HepG2 (cell line): Measurements from ENCODE around the gene DPM1. TPM values are rescaled to one million over a fixed set of nuclear protein-coding genes. Genes with fewer than 3 reads are reported as not detected.

Experiments
- CBX5 ChIP-seq: sonication (generic); formaldehyde crosslinking; IDR thresholded peaks from 2 replicates; pipeline ENCODE4 v1.4.0; 2020; ENCODE audit warnings: missing genetic modification reagents, borderline replicate concordance
- HDAC1 ChIP-seq: sonication (generic); formaldehyde crosslinking; IDR thresholded peaks from 2 replicates; pipeline ENCODE4 v1.5.1; 2020; ENCODE audit warnings: mild to moderate bottlenecking, missing genetic modification reagents
- KDM5B ChIP-seq: sonication (generic); formaldehyde crosslinking; IDR thresholded peaks from 2 replicates; pipeline ENCODE4 v1.4.0; 2020; ENCODE audit warnings: missing genetic modification reagents, mild to moderate bottlenecking, borderline replicate concordance
- MEIS2 ChIP-seq: sonication (generic); formaldehyde crosslinking; IDR thresholded peaks from 2 replicates; pipeline ENCODE4 v1.9.0; 2021; ENCODE audit warnings: mild to moderate bottlenecking, missing genetic modification reagents
- MIER2 ChIP-seq: IDR thresholded peaks from 2 replicates; pipeline ENCODE4 v1.6.1; 2016; ENCODE audit warnings: missing biosample characterization, missing genetic modification reagents
- MTA1 ChIP-seq: sonication (generic); formaldehyde crosslinking; IDR thresholded peaks from 2 replicates; pipeline ENCODE4 v1.4.0; 2020; ENCODE audit warnings: missing genetic modification reagents, mild to moderate bottlenecking, borderline replicate concordance
- PAWR ChIP-seq: sonication (generic); formaldehyde crosslinking; IDR thresholded peaks from 2 replicates; pipeline ENCODE4 v1.4.0; 2020; ENCODE audit warnings: missing genetic modification reagents, mild to moderate bottlenecking, borderline replicate concordance
- RBAK ChIP-seq: sonication (generic); formaldehyde crosslinking; IDR thresholded peaks from 2 replicates; pipeline ENCODE4 v1.5.1; 2020; ENCODE audit warnings: mild to moderate bottlenecking, missing genetic modification reagents
- SCMH1 ChIP-seq: sonication (generic); formaldehyde crosslinking; IDR thresholded peaks from 2 replicates; pipeline ENCODE4 v1.9.0; 2021; ENCODE audit warnings: missing genetic modification reagents, mild to moderate bottlenecking, borderline replicate concordance
- SRY ChIP-seq: sonication (generic); formaldehyde crosslinking; IDR thresholded peaks from 2 replicates; pipeline ENCODE4 v1.8.0; 2022; ENCODE audit warnings: mild to moderate bottlenecking, missing genetic modification reagents
- TAF15 ChIP-seq: fragments of 200-400 bp; formaldehyde crosslinking; IDR thresholded peaks from one replicate; pipeline ENCODE4 v1.6.1; 2018; ENCODE audit warnings: mild to moderate bottlenecking, low read depth, low read length; ENCODE audit not compliant: poor library complexity, severe bottlenecking
- ZNF24 ChIP-seq: fragments of 450-650 bp; IDR thresholded peaks from 2 replicates; pipeline ENCODE4 v1.6.1; 2017; ENCODE audit warnings: antibody characterized with exemption, mild to moderate bottlenecking
- ZNF605 ChIP-seq: sonication (generic); formaldehyde crosslinking; IDR thresholded peaks from 2 replicates; pipeline ENCODE4 v1.8.0; 2022; ENCODE audit warnings: mild to moderate bottlenecking, missing genetic modification reagents
- ZNF782 ChIP-seq: sonication (generic); formaldehyde crosslinking; IDR thresholded peaks from 2 replicates; pipeline ENCODE4 v1.4.0; 2020; ENCODE audit warnings: missing genetic modification reagents, mild to moderate bottlenecking, borderline replicate concordance
- polyA plus RNA-seq, 8 experiments: library from polyadenylated mRNA; depleted of rRNA in 3 of 8; stranded (reverse) in 7 of 8; unstranded in 1 of 8; fragments of >200 nt; fragmentation: Illumina TruSeq in 4 of 8; extraction: Trizol in 4 of 8; gene quantifications; 2 replicates each; pipeline versions ENCODE4 v1.2.1 to v1.2.3, GENCODE V29; 2011 to 2016; ENCODE audit warnings: low read depth in 4 of 8, missing spikeins in 1 of 8, mixed read lengths in 1 of 8; ENCODE audit not compliant: insufficient read depth in 1 of 8
- total RNA-seq, 5 experiments: library from RNA; depleted of rRNA; stranded (reverse); fragments of >200 nt; fragmentation: Illumina TruSeq; extraction: Trizol; gene quantifications; 2 replicates each; pipeline ENCODE4 v1.2.3, GENCODE V29; 2016; ENCODE audit warnings: low read depth in 1 of 5
- TF ChIP-seq, protein P1 (sequence below): sonication (generic); formaldehyde crosslinking; IDR thresholded peaks from 2 replicates; pipeline ENCODE4 v1.4.0; 2020; ENCODE audit warnings: missing genetic modification reagents
- TF ChIP-seq, protein P2 (sequence below): sonication (generic); formaldehyde crosslinking; conservative IDR thresholded peaks from 2 replicates; pipeline ENCODE4 v1.5.0; 2020; ENCODE audit warnings: missing genetic modification reagents
- TF ChIP-seq, protein P3 (sequence below): sonication (generic); formaldehyde crosslinking; IDR thresholded peaks from 2 replicates; pipeline ENCODE4 v1.5.0; 2020; ENCODE audit warnings: mild to moderate bottlenecking, missing genetic modification reagents
- TF ChIP-seq, protein P4 (sequence below): sonication (generic); formaldehyde crosslinking; IDR thresholded peaks from 2 replicates; pipeline ENCODE4 v1.5.0; 2020; ENCODE audit warnings: mild to moderate bottlenecking, missing genetic modification reagents
- TF ChIP-seq, protein P5 (sequence below): sonication (generic); formaldehyde crosslinking; IDR thresholded peaks from 2 replicates; pipeline ENCODE4 v1.4.0; 2020; ENCODE audit warnings: mild to moderate bottlenecking, missing genetic modification reagents

The DPM1 gene
- total and polyA plus RNA-seq, 2 of the 13 experiments (the other 11 are each of a cell fraction or from before 2014, with no cell fraction given): 83.2 to 161 TPM

DNA sequence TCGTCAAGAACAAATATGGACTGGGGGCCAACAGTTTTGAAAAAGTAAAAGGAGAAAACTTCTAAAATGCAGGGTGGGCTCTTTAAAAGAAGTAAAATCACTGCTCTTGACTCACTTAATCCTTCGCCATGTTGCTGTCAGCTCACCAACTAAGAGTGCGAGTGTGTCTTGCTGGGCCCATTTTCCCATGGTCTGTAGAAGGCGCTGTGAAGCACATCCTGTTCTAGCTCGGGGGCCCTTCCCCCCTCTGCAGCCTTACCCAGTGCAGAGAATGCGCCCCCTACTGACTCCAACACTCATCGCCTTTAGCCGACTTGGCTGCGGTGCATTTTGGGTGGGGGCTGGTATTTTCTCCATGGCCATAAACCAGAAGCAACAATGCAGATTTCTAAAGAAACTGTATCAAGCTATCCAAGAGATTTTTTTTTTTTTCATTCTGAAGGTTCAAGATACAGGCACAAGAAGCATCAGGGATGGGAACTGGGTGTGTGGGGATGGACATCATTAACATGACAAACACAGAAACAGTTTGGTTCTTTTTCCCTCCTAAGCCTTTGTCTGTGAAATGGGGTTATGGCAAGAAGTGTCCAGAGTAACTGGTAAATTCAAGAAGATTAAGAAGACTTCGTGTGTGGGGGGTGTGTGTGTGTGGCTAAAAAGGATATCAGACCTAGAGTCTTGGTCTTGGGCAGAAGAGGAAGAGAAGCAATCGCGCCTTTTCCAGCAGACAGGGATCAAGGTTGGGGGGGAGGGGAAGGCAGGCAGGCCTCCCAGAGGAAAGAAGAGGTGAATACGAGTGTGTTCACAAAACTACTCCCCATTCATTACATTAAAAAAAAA, 28.8 kb downstream of the DPM1 start (continued):
- TF ChIP-seq, protein P1, sequence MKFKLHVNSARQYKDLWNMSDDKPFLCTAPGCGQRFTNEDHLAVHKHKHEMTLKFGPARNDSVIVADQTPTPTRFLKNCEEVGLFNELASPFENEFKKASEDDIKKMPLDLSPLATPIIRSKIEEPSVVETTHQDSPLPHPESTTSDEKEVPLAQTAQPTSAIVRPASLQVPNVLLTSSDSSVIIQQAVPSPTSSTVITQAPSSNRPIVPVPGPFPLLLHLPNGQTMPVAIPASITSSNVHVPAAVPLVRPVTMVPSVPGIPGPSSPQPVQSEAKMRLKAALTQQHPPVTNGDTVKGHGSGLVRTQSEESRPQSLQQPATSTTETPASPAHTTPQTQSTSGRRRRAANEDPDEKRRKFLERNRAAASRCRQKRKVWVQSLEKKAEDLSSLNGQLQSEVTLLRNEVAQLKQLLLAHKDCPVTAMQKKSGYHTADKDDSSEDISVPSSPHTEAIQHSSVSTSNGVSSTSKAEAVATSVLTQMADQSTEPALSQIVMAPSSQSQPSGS (CRISPR knock-in tag): peak; percentile 89
- TF ChIP-seq, protein P2, sequence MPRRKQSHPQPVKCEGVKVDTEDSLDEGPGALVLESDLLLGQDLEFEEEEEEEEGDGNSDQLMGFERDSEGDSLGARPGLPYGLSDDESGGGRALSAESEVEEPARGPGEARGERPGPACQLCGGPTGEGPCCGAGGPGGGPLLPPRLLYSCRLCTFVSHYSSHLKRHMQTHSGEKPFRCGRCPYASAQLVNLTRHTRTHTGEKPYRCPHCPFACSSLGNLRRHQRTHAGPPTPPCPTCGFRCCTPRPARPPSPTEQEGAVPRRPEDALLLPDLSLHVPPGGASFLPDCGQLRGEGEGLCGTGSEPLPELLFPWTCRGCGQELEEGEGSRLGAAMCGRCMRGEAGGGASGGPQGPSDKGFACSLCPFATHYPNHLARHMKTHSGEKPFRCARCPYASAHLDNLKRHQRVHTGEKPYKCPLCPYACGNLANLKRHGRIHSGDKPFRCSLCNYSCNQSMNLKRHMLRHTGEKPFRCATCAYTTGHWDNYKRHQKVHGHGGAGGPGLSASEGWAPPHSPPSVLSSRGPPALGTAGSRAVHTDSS (CRISPR knock-in tag): no peak
- TF ChIP-seq PAWR (CRISPR knock-in tag) (0 out of 2 replicates have a peak, but pooled peaks have one; percentile 41), HDAC1 (CRISPR knock-in tag) (peak; percentile 73; the same call in 1 of the 2 replicates), SCMH1 (no peak), MIER2 (CRISPR knock-in tag) (peak; percentile 89), MTA1 (peak; percentile 76; the same call in 1 of the 2 replicates), ZNF24 (peak; percentile 78), MEIS2 (CRISPR knock-in tag) (peak; percentile 76; the same call in 1 of the 2 replicates), KDM5B (CRISPR knock-in tag) (peak; percentile 74; the same call in 1 of the 2 replicates), ZNF605 (CRISPR knock-in tag) (peak; percentile 88), RBAK (CRISPR knock-in tag) (no peak), ZNF782 (CRISPR knock-in tag) (no peak; the same call in 1 of the 2 replicates), TAF15 (no peak), CBX5 (CRISPR knock-in tag) (peak; percentile 99), SRY (CRISPR knock-in tag) (0 out of 2 replicates have a peak, but pooled peaks have one; percentile 64)
- TF ChIP-seq, protein P3, sequence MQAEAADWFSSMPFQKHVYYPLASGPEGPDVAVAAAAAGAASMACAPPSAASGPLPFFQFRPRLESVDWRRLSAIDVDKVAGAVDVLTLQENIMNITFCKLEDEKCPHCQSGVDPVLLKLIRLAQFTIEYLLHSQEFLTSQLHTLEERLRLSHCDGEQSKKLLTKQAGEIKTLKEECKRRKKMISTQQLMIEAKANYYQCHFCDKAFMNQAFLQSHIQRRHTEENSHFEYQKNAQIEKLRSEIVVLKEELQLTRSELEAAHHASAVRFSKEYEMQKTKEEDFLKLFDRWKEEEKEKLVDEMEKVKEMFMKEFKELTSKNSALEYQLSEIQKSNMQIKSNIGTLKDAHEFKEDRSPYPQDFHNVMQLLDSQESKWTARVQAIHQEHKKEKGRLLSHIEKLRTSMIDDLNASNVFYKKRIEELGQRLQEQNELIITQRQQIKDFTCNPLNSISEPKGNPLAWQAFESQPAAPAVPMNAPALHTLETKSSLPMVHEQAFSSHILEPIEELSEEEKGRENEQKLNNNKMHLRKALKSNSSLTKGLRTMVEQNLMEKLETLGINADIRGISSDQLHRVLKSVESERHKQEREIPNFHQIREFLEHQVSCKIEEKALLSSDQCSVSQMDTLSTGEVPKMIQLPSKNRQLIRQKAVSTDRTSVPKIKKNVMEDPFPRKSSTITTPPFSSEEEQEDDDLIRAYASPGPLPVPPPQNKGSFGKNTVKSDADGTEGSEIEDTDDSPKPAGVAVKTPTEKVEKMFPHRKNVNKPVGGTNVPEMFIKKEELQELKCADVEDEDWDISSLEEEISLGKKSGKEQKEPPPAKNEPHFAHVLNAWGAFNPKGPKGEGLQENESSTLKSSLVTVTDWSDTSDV (CRISPR knock-in tag): no peak
- TF ChIP-seq, protein P4, sequence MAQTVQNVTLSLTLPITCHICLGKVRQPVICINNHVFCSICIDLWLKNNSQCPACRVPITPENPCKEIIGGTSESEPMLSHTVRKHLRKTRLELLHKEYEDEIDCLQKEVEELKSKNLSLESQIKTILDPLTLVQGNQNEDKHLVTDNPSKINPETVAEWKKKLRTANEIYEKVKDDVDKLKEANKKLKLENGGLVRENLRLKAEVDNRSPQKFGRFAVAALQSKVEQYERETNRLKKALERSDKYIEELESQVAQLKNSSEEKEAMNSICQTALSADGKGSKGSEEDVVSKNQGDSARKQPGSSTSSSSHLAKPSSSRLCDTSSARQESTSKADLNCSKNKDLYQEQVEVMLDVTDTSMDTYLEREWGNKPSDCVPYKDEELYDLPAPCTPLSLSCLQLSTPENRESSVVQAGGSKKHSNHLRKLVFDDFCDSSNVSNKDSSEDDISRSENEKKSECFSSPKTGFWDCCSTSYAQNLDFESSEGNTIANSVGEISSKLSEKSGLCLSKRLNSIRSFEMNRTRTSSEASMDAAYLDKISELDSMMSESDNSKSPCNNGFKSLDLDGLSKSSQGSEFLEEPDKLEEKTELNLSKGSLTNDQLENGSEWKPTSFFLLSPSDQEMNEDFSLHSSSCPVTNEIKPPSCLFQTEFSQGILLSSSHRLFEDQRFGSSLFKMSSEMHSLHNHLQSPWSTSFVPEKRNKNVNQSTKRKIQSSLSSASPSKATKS (CRISPR knock-in tag): no peak
- TF ChIP-seq, protein P5, sequence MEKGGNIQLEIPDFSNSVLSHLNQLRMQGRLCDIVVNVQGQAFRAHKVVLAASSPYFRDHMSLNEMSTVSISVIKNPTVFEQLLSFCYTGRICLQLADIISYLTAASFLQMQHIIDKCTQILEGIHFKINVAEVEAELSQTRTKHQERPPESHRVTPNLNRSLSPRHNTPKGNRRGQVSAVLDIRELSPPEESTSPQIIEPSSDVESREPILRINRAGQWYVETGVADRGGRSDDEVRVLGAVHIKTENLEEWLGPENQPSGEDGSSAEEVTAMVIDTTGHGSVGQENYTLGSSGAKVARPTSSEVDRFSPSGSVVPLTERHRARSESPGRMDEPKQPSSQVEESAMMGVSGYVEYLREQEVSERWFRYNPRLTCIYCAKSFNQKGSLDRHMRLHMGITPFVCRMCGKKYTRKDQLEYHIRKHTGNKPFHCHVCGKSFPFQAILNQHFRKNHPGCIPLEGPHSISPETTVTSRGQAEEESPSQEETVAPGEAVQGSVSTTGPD: no peak
